Neural crest cell (in vitro differentiated cells): ENCODE measurements around the gene ASCL3. TPM values are rescaled to one million over a fixed set of nuclear protein-coding genes. Genes with fewer than 3 reads are reported as not detected.

Experiments used
- DNase-seq: peaks from one replicate; pipeline ENCODE4 v3.0.0; 2021; ENCODE audit warnings: low read depth, mixed read lengths, low spot score
- H3K27ac Mint-ChIP-seq: one replicate; pipeline ENCODE4 v1.8.0; 2021; ENCODE audit warnings: mild to moderate bottlenecking, mixed read lengths; ENCODE audit not compliant: unreplicated experiment
- H3K27me3 Mint-ChIP-seq: 2 replicates; pipeline ENCODE4 v1.8.0; 2021; ENCODE audit warnings: low read depth, mild to moderate bottlenecking, mixed read lengths
- H3K36me3 Mint-ChIP-seq: 2 replicates; pipeline ENCODE4 v1.8.0; 2021; ENCODE audit warnings: low read depth, mild to moderate bottlenecking, mixed read lengths
- H3K4me1 Mint-ChIP-seq: 2 replicates; pipeline ENCODE4 v1.8.0; 2021; ENCODE audit warnings: mixed read lengths
- H3K4me3 Mint-ChIP-seq: one replicate; pipeline ENCODE4 v1.8.0; 2021; ENCODE audit warnings: mild to moderate bottlenecking, mixed read lengths
- H3K9me3 Mint-ChIP-seq: 2 replicates; pipeline ENCODE4 v1.8.0; 2021; ENCODE audit warnings: mixed read lengths
- CTCF ChIP-seq: fragments of 200-600 bp; sonication (generic); conservative IDR thresholded peaks from 2 replicates; pipeline ENCODE4 v1.5.0; 2021; ENCODE audit warnings: antibody characterized with exemption, mild to moderate bottlenecking
- total RNA-seq: library from RNA; stranded (reverse); gene quantifications from 2 replicates; pipeline ENCODE4 v1.2.1, GENCODE V29; 2021

ASCL3 gene
- total RNA-seq, 1 donor from 2014 or later, result not detected

- no peak for TF ChIP-seq CTCF
- Mint-ChIP-seq H3K4me3 (no peak overlapping the region), H3K9me3 (no peaks in the 10 kb centered on the region), H3K27me3 (no peaks in the 10 kb centered on the region), H3K36me3 (no peaks in the 10 kb centered on the region), H3K27ac (peak overlapping the region; percentile 57), H3K4me1 (peaks cover 11% of the 10 kb centered on the region)
- no peak for DNase-seq
Measured at GRCh38 chr11:8930456-8931175, 12.2 kb downstream of the ASCL3 start.

GRCh38 chr11:8928981-8929615 lies 13.7 kb downstream of the ASCL3 start:
- no peak for DNase-seq
- H3K36me3 Mint-ChIP-seq, result peaks cover 2% of the 10 kb centered on the region
- no peak overlapping the region for H3K27ac Mint-ChIP-seq
- H3K4me1 Mint-ChIP-seq, result no peaks in the 10 kb centered on the region
- H3K9me3 Mint-ChIP-seq, result no peaks in the 10 kb centered on the region
- no peak overlapping the region for H3K4me3 Mint-ChIP-seq
- TF ChIP-seq CTCF, result no peak
- H3K27me3 Mint-ChIP-seq, result no peaks in the 10 kb centered on the region

- H3K9me3 Mint-ChIP-seq, result no peaks in the 10 kb centered on the region
- no peak for DNase-seq
- H3K4me1 Mint-ChIP-seq, result no peaks in the 10 kb centered on the region
- peaks cover 2% of the 10 kb centered on the region for H3K36me3 Mint-ChIP-seq
- TF ChIP-seq CTCF, result no peak
- H3K27me3 Mint-ChIP-seq, result no peaks in the 10 kb centered on the region
- H3K4me3 Mint-ChIP-seq, result no peak overlapping the region
- no peak overlapping the region for H3K27ac Mint-ChIP-seq
Measured at GRCh38 chr11:8928205-8928604, 14.6 kb downstream of the ASCL3 start.

- Mint-ChIP-seq H3K4me3 (no peak overlapping the region), H3K27ac (peak overlapping the region; percentile 41), H3K4me1 (no peaks in the 10 kb centered on the region), H3K9me3 (no peaks in the 10 kb centered on the region), H3K36me3 (peaks cover 2% of the 10 kb centered on the region), H3K27me3 (no peaks in the 10 kb centered on the region)
- DNase-seq, result no peak
- TF ChIP-seq CTCF, result no peak
Measured at GRCh38 chr11:8927233-8927632, 15.6 kb downstream of the ASCL3 start.

GRCh38 chr11:8926236-8926635 lies 16.6 kb downstream of the ASCL3 start:
- Mint-ChIP-seq H3K27me3 (no peaks in the 10 kb centered on the region), H3K9me3 (no peaks in the 10 kb centered on the region), H3K4me3 (no peak overlapping the region), H3K36me3 (peaks cover 8% of the 10 kb centered on the region), H3K27ac (no peak overlapping the region), H3K4me1 (no peaks in the 10 kb centered on the region)
- no peak for DNase-seq
- no peak for TF ChIP-seq CTCF
